ENCODE results near the gene KLF2. TPM values are rescaled to one million over a fixed set of nuclear protein-coding genes. Genes with fewer than 3 reads are reported as not detected.

KLF2 gene
- total and polyA plus RNA-seq, 10 of the 15 experiments (the other 5 are each of a cell fraction or from before 2014, with no cell fraction given), result 0.16 to 13.7 (median 1.0) TPM

GRCh38 chr19:16327911-16328823 is 3.5 kb downstream of the KLF2 start (continued):
- TF ChIP-seq ZBTB40 (IDR thresholded peaks at IDR 0.05; ENCODE audit: borderline replicate concordance) (no peak), HDGF (IDR thresholded peaks at IDR 0.05) (no peak), EP300 (IDR thresholded peaks at IDR 0.05; ENCODE audit: borderline replicate concordance in 1 of 2, control insufficient read depth in 1 of 2, low read depth in 2 of 2, low read length in 2 of 2) (peak in 1 of 2 experiments; percentile 12; a peak in 1 of 4 replicates), ZZZ3 (IDR thresholded peaks at IDR 0.05; ENCODE audit: control insufficient read depth, insufficient read length, low read depth) (no peak), NFXL1 (IDR thresholded peaks at IDR 0.05; ENCODE audit: borderline replicate concordance) (no peak), HDAC6 (IDR thresholded peaks at IDR 0.05; ENCODE audit: unreplicated experiment) (no peak), NFYA (IDR thresholded peaks at IDR 0.05; ENCODE audit: borderline replicate concordance, low read depth, low read length) (no peak), MTA3 (IDR thresholded peaks at IDR 0.05; ENCODE audit: borderline replicate concordance, low read length) (no peak), TAF1 (IDR thresholded peaks at IDR 0.05; ENCODE audit: borderline replicate concordance, low read depth, low read length) (no peak), PAX5 (IDR thresholded peaks at IDR 0.05; ENCODE audit: borderline replicate concordance, low read depth, low read length) (no peak), CTCF (IDR thresholded peaks at IDR 0.05 in 2 of 3, conservative IDR thresholded peaks at IDR 0.05 in 1 of 3; ENCODE audit: control insufficient read depth in 2 of 3, extremely low read depth in 1 of 3, insufficient read depth in 1 of 3, low read depth in 3 of 3, low read length in 3 of 3) (no peak), ATF3 (IDR thresholded peaks at IDR 0.05; ENCODE audit: borderline replicate concordance, extremely low read depth, low read depth, low read length) (no peak), HSF1 (IDR thresholded peaks at IDR 0.05; ENCODE audit: low read depth, low read length) (no peak), PKNOX1 (IDR thresholded peaks at IDR 0.05) (no peak), SPI1 (IDR thresholded peaks at IDR 0.05; ENCODE audit: borderline replicate concordance, insufficient read depth, low read depth, low read length) (peak; percentile 20; the same call in 1 of the 2 replicates), IKZF1 (conservative IDR thresholded peaks at IDR 0.05) (peak; percentile 70), RAD51 (IDR thresholded peaks at IDR 0.05) (no peak)
